Lower leg skin (tissue), 4 donors: ENCODE data around the gene ATP6V0E1. TPM values are rescaled to one million over a fixed set of nuclear protein-coding genes. Genes with fewer than 3 reads are reported as not detected.
A peak's percentile ranks its signal among the peaks of the same experiment; 100 is the strongest.

Experiments
- DNase-seq, 2 donors: peaks; one replicate each; pipeline ENCODE4 v3.0.0-alpha.2; 2019; ENCODE audit warnings: low spot score in 2 of 2
- H3K4me3 ChIP-seq: fragments of 200-600 bp; sonication (generic); 2 replicates; pipeline ENCODE4 v1.5.1; 2017; ENCODE audit warnings: mild to moderate bottlenecking, low read depth; ENCODE audit not compliant: poor library complexity, severe bottlenecking
- POLR2A ChIP-seq, 2 donors: fragments of 450-650 bp; IDR thresholded peaks; one replicate each; pipeline ENCODE4 v1.6.1; 2016 to 2017; ENCODE audit warnings: antibody characterized with exemption in 2 of 2, mild to moderate bottlenecking in 1 of 2, moderate library complexity in 1 of 2
- WGBS, 2 donors: methylation state at CpG; one replicate each; pipeline ENCODE4 v1.1.5; 2018; 5-methylcytosine and 5-hydroxymethylcytosine counted together
- intact Hi-C: fragments of 100-400 bp; cut with DNase I; formaldehyde crosslinking; loops from one replicate; pipeline ENCODE4 v1.15.0; 2023; ENCODE audit warnings: low total_unique reads
- total RNA-seq, 4 donors: library from RNA; depleted of rRNA; stranded (reverse); fragments of >200 nt; gene quantifications; one replicate each; pipeline ENCODE4 v1.1.0, GENCODE V29; 2016
- TF ChIP-seq, protein P1 (sequence below), 3 donors: fragments of 450-650 bp; IDR thresholded peaks; one replicate each; pipeline ENCODE4 v1.5.1; 2016; ENCODE audit warnings: antibody characterized with exemption in 3 of 3, mild to moderate bottlenecking in 3 of 3, moderate library complexity in 2 of 3

Gene ATP6V0E1
- total RNA-seq, 4 donors from 2014 or later, result 47.3 to 110 (median 86.4) TPM

DNA sequence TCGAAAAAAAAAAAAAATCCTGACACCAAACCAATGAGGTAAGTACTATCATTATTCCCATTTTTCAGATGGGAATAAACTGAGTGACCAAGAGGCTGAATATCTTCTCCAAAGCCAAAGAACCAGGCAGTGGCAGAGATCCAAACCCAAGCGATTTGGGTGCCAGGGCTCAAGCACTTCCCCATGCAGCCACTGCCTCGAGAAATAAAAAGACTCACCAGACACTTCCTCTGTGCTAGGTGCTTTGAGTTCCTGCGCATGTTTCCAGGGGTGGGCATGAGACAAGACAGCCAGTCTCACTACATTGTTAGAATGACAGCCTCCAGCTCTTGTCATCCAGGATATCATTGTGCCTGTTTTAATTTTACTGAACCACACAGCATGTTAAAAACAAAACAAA is 26.6 kb upstream of the ATP6V0E1 start:
- WGBS, 2 donors, result 69% methylated on average over 4 of the region's 4 CpGs
- no peak for DNase-seq
- intact Hi-C loops, result no loop called here
- H3K4me3 ChIP-seq, result no peak overlapping the region
- TF ChIP-seq, protein P1, sequence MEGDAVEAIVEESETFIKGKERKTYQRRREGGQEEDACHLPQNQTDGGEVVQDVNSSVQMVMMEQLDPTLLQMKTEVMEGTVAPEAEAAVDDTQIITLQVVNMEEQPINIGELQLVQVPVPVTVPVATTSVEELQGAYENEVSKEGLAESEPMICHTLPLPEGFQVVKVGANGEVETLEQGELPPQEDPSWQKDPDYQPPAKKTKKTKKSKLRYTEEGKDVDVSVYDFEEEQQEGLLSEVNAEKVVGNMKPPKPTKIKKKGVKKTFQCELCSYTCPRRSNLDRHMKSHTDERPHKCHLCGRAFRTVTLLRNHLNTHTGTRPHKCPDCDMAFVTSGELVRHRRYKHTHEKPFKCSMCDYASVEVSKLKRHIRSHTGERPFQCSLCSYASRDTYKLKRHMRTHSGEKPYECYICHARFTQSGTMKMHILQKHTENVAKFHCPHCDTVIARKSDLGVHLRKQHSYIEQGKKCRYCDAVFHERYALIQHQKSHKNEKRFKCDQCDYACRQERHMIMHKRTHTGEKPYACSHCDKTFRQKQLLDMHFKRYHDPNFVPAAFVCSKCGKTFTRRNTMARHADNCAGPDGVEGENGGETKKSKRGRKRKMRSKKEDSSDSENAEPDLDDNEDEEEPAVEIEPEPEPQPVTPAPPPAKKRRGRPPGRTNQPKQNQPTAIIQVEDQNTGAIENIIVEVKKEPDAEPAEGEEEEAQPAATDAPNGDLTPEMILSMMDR (IDR thresholded peaks at IDR 0.05), result no peak
- TF ChIP-seq POLR2A (IDR thresholded peaks at IDR 0.05), result no peak

DNA sequence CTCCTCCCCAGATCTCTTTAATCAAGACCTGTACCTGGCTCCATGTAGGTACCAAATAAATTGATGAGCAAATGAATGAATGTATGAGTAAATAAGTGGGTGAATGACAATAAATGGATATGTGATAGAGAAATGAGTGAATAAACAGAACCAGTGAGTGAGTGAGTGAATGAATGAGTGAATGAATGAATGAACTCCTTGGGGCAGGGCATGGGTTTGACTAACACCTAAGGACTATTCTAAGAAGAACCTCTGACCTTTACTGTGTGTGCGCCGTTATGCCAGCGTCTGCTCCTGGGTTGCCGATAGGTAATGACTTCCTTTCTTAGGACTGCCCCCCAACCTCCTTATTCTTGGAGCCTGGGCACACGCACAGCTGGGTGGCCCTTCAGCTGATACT is 26.1 kb upstream of the ATP6V0E1 start:
- no peak for DNase-seq
- 61 to 71% methylated on average over 5 of the region's 5 CpGs for WGBS, 2 donors
- H3K4me3 ChIP-seq, result no peak overlapping the region
- TF ChIP-seq POLR2A (IDR thresholded peaks at IDR 0.05), result no peak
- TF ChIP-seq, protein P1 (IDR thresholded peaks at IDR 0.05), result no peak
- intact Hi-C loops, result no loop called here

DNA sequence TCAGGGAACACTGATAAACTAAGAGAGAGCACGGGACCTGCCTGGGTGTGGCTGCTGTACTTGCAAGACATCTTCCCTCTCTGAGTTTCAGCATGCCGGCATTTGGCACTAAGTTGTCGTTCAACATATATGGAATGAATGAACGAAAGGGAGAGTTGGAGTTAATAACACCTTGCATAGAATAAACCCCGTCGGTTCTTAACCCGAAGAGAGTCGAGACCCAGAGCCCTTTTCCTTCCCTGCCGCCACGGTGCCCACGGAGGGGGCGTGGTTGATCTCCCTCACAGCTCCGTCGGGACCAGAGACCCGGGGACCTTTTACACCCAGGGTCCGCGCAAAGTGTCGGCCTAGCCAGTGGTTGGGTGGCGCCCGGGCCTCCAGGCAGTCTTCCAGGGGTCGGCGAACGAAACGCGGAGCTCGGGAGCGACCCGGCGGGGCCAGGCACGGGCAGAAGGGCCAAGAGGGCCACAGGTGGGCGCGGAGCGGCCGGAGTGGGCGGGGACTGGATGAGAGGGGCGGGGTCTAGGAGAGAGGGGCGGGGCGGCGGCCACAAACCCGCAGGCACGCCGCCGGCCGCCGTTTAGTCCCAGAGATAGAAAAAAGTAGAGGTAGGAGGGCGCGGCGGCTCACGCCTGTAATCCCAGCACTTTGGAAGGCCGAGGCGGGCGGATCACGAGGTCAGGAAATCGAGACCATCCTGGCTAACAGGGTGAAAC is 25.1 kb upstream of the ATP6V0E1 start:
- H3K4me3 ChIP-seq, result peak overlapping the region; percentile 16
- intact Hi-C loops, result no loop called here
- TF ChIP-seq, protein P1 (IDR thresholded peaks at IDR 0.05), result no peak
- TF ChIP-seq POLR2A (IDR thresholded peaks at IDR 0.05), result no peak
- 3 to 4% methylated on average over 44 to 50 of the region's 54 CpGs for WGBS, 2 donors
- DNase-seq, result peak; percentile 55 to 90

DNA sequence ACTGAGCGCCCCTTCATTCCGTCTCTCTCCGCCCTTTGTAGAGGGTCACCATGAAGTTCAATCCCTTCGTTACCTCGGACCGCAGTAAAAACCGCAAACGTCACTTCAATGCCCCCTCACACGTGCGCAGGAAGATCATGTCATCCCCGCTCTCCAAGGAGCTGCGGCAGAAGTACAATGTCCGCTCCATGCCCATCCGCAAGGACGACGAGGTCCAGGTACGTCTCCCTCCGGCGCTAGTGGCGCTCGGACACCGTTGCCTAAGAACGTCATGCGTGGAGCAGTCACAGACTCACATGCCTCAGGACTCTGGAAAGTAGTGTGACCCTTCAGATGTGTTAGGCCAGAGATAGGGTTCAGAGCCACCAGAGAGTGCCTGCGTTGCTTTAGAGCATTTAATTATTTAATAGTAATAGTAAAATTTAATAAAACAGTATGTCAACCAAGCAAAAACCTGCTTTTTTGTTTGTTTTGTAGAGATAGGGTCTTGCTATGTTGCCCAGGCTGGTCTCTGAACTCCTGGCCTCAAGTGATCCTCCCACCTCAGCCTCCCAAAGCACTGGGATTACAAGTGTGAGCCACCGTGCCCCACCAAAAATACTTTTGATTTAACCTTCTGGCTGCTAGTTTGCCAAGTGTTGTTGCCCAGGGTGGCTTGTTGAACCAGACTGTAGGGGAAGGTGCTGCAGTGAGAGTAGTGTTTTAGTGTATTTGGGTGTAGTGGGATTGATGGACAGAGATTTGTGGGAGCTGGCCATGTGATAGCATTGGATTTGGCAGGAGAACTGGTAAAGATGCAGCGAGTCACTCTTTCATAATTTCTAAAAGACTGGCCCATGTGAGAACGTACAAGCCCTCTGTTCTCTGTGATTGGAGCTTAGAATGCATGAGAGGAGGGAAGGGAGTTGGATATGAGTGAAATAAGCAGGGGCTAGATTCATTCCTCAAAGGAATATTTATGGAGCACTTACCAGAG is 23.5 kb upstream of the ATP6V0E1 start:
- TF ChIP-seq, protein P1 (IDR thresholded peaks at IDR 0.05), result no peak
- H3K4me3 ChIP-seq, result peak overlapping the region; percentile 88
- DNase-seq, result peak in 1 of 2 donors; percentile 26
- intact Hi-C loops, result no loop called here
- WGBS, 2 donors, result 10 to 13% methylated on average over 28 of the region's 28 CpGs

DNA sequence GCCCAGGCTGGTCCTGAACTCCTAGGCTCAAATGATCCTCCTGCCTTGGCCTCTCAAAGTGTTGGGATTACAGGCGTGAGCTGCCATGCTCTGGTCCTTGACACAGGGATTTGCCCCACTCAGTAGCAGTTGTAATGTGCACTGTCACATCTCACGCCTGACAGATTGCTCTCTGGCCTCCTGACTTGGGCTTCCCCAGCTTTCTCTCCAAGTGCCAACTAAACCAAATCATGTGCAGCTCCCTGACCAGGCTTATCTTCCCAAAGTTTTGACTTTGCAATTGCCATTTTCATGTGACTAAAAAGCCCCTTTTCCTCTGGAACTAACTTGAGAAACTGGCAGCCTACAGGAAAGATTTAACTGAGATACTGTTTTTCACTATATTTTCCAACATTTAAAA is 13.7 kb upstream of the ATP6V0E1 start:
- peak in 1 of 2 donors; percentile 13 for DNase-seq
- 86 to 95% methylated on average over 2 of the region's 2 CpGs for WGBS, 2 donors
- no peak for TF ChIP-seq POLR2A (IDR thresholded peaks at IDR 0.05)
- TF ChIP-seq, protein P1 (IDR thresholded peaks at IDR 0.05), result no peak
- intact Hi-C loops, result no loop called here
- no peak overlapping the region for H3K4me3 ChIP-seq
